ENCODE measurements around the gene OSTM1.

Gene OSTM1

GRCh38 chr6:108097882-108098281 is 23.3 kb upstream of the OSTM1 start:
- no peak overlapping the region for H2BK5ac ChIP-seq (ENCODE audit: low read depth, low read length, poor library complexity)
- H3K9ac ChIP-seq (ENCODE audit: low read length), result no peak overlapping the region
- H3K79me2 ChIP-seq (ENCODE audit: control insufficient read depth, insufficient read depth, low read length, poor library complexity), result no peaks in the 10 kb centered on the region
- no peak overlapping the region for H2BK12ac ChIP-seq (ENCODE audit: low read length)
- H3K4me2 ChIP-seq (ENCODE audit: low read length), result no peak overlapping the region
- no peaks in the 10 kb centered on the region for H3K9me3 ChIP-seq (ENCODE audit: insufficient read depth, low read depth, low read length)
- no peak overlapping the region for H3K4ac ChIP-seq (ENCODE audit: low read depth, low read length)
- no peaks in the 10 kb centered on the region for H3K36me3 ChIP-seq (ENCODE audit: control insufficient read depth in 1 of 2, insufficient read depth in 2 of 2, low read length in 2 of 2)
- DNase-seq, result no peak
- H3K23ac ChIP-seq (ENCODE audit: low read length), result no peak overlapping the region
- H2AK5ac ChIP-seq (ENCODE audit: low read length), result no peak overlapping the region
- H4K12ac ChIP-seq (ENCODE audit: low read depth, low read length), result no peak overlapping the region
- no peak overlapping the region for H2BK120ac ChIP-seq (ENCODE audit: insufficient read depth, low read length, poor library complexity)
- H3K27me3 ChIP-seq (ENCODE audit: insufficient read depth, low read length), result no peaks in the 10 kb centered on the region
- WGBS (ENCODE audit: extremely low coverage, insufficient coverage, insufficient read length), result no CpG with 5 or more reads among the region's 1 CpG
- H3K79me1 ChIP-seq (ENCODE audit: low read length), result no peaks in the 10 kb centered on the region
- no peak overlapping the region for H4K91ac ChIP-seq (ENCODE audit: low read depth, low read length)
- no peak overlapping the region for H3K18ac ChIP-seq (ENCODE audit: low read length)
- H2AFZ ChIP-seq (ENCODE audit: insufficient read depth, low read length, poor library complexity), result no peak overlapping the region
- no peak overlapping the region for H4K8ac ChIP-seq (ENCODE audit: low read depth, low read length)
- no peaks in the 10 kb centered on the region for H3K4me1 ChIP-seq (ENCODE audit: control insufficient read depth in 1 of 2, insufficient read depth in 2 of 2, low read length in 2 of 2)
- H3K27ac ChIP-seq (ENCODE audit: low read depth, low read length), result no peak overlapping the region
- no peak overlapping the region for H3K14ac ChIP-seq (ENCODE audit: low read length)
- H3K4me3 ChIP-seq (ENCODE audit: low read depth, low read length), result no peak overlapping the region

- H4K12ac ChIP-seq (ENCODE audit: low read depth, low read length), result no peak overlapping the region
- no peak overlapping the region for H3K4ac ChIP-seq (ENCODE audit: low read depth, low read length)
- no peak overlapping the region for H2BK5ac ChIP-seq (ENCODE audit: low read depth, low read length, poor library complexity)
Observed at GRCh38 chr6:108093781-108094300, 19.3 kb upstream of the OSTM1 start.

GRCh38 chr6:108091288-108091687 is 16.7 kb upstream of the OSTM1 start:
- Histone ChIP-seq H3K79me2 (ENCODE audit: control insufficient read depth, insufficient read depth, low read length, poor library complexity) (no peaks in the 10 kb centered on the region), H3K4ac (ENCODE audit: low read depth, low read length) (no peak overlapping the region), H3K27me3 (ENCODE audit: insufficient read depth, low read length) (no peaks in the 10 kb centered on the region), H3K18ac (ENCODE audit: low read length) (no peak overlapping the region), H3K9me3 (ENCODE audit: insufficient read depth, low read depth, low read length) (no peaks in the 10 kb centered on the region), H2AK5ac (ENCODE audit: low read length) (no peak overlapping the region), H3K14ac (ENCODE audit: low read length) (no peak overlapping the region), H2BK5ac (ENCODE audit: low read depth, low read length, poor library complexity) (no peak overlapping the region), H4K91ac (ENCODE audit: low read depth, low read length) (no peak overlapping the region), H3K4me3 (ENCODE audit: low read depth, low read length) (no peak overlapping the region), H3K36me3 (ENCODE audit: control insufficient read depth in 1 of 2, insufficient read depth in 2 of 2, low read length in 2 of 2) (no peaks in the 10 kb centered on the region), H3K79me1 (ENCODE audit: low read length) (no peaks in the 10 kb centered on the region), H3K4me2 (ENCODE audit: low read length) (no peak overlapping the region), H4K8ac (ENCODE audit: low read depth, low read length) (no peak overlapping the region), H2BK12ac (ENCODE audit: low read length) (no peak overlapping the region), H3K27ac (ENCODE audit: low read depth, low read length) (no peak overlapping the region), H3K9ac (ENCODE audit: low read length) (no peak overlapping the region), H2BK120ac (ENCODE audit: insufficient read depth, low read length, poor library complexity) (no peak overlapping the region), H3K4me1 (ENCODE audit: control insufficient read depth in 1 of 2, insufficient read depth in 2 of 2, low read length in 2 of 2) (no peaks in the 10 kb centered on the region), H2AFZ (ENCODE audit: insufficient read depth, low read length, poor library complexity) (no peak overlapping the region), H4K12ac (ENCODE audit: low read depth, low read length) (no peak overlapping the region), H3K23ac (ENCODE audit: low read length) (no peak overlapping the region)
- no peak for DNase-seq

More at GRCh38 chr6:108093781-108094300, 19.3 kb upstream of the OSTM1 start:
- no peak overlapping the region for H3K4me2 ChIP-seq (ENCODE audit: low read length)
- H3K4me1 ChIP-seq (ENCODE audit: control insufficient read depth in 1 of 2, insufficient read depth in 2 of 2, low read length in 2 of 2), result no peaks in the 10 kb centered on the region
- no peak overlapping the region for H4K8ac ChIP-seq (ENCODE audit: low read depth, low read length)
- no peaks in the 10 kb centered on the region for H3K79me1 ChIP-seq (ENCODE audit: low read length)
- no peak overlapping the region for H3K14ac ChIP-seq (ENCODE audit: low read length)
- no peaks in the 10 kb centered on the region for H3K27me3 ChIP-seq (ENCODE audit: insufficient read depth, low read length)
- H2AK5ac ChIP-seq (ENCODE audit: low read length), result no peak overlapping the region
- H3K27ac ChIP-seq (ENCODE audit: low read depth, low read length), result no peak overlapping the region
- H3K23ac ChIP-seq (ENCODE audit: low read length), result no peak overlapping the region
- no peak overlapping the region for H2AFZ ChIP-seq (ENCODE audit: insufficient read depth, low read length, poor library complexity)
- WGBS (ENCODE audit: extremely low coverage, insufficient coverage, insufficient read length), result no CpG with 5 or more reads among the region's 4 CpGs
- H4K91ac ChIP-seq (ENCODE audit: low read depth, low read length), result no peak overlapping the region
- no peaks in the 10 kb centered on the region for H3K36me3 ChIP-seq (ENCODE audit: control insufficient read depth in 1 of 2, insufficient read depth in 2 of 2, low read length in 2 of 2)
- H3K9ac ChIP-seq (ENCODE audit: low read length), result no peak overlapping the region
- no peak overlapping the region for H2BK120ac ChIP-seq (ENCODE audit: insufficient read depth, low read length, poor library complexity)
- peak in 1 of 2 donors; percentile 62 for DNase-seq
- no peak overlapping the region for H3K18ac ChIP-seq (ENCODE audit: low read length)
- no peaks in the 10 kb centered on the region for H3K79me2 ChIP-seq (ENCODE audit: control insufficient read depth, insufficient read depth, low read length, poor library complexity)
- no peak overlapping the region for H3K4me3 ChIP-seq (ENCODE audit: low read depth, low read length)
- no peak overlapping the region for H2BK12ac ChIP-seq (ENCODE audit: low read length)
- H3K9me3 ChIP-seq (ENCODE audit: insufficient read depth, low read depth, low read length), result no peaks in the 10 kb centered on the region

GRCh38 chr6:108083349-108083748 is 8.8 kb upstream of the OSTM1 start:
- H3K27me3 ChIP-seq (ENCODE audit: insufficient read depth, low read length), result no peaks in the 10 kb centered on the region
- H2AK5ac ChIP-seq (ENCODE audit: low read length), result no peak overlapping the region
- H4K91ac ChIP-seq (ENCODE audit: low read depth, low read length), result no peak overlapping the region
- no peak overlapping the region for H3K14ac ChIP-seq (ENCODE audit: low read length)
- DNase-seq, result peak in 1 of 2 donors; percentile 35
- no peaks in the 10 kb centered on the region for H3K36me3 ChIP-seq (ENCODE audit: control insufficient read depth in 1 of 2, insufficient read depth in 2 of 2, low read length in 2 of 2)
- no peak overlapping the region for H3K18ac ChIP-seq (ENCODE audit: low read length)
- H2AFZ ChIP-seq (ENCODE audit: insufficient read depth, low read length, poor library complexity), result no peak overlapping the region
- H4K12ac ChIP-seq (ENCODE audit: low read depth, low read length), result no peak overlapping the region
- no peak overlapping the region for H2BK120ac ChIP-seq (ENCODE audit: insufficient read depth, low read length, poor library complexity)
- H3K4me2 ChIP-seq (ENCODE audit: low read length), result no peak overlapping the region
- H3K4me1 ChIP-seq (ENCODE audit: control insufficient read depth in 1 of 2, insufficient read depth in 2 of 2, low read length in 2 of 2), result peaks cover 16 to 20% of the 10 kb centered on the region in 2 experiments
- H2BK12ac ChIP-seq (ENCODE audit: low read length), result no peak overlapping the region
- no peak overlapping the region for H4K8ac ChIP-seq (ENCODE audit: low read depth, low read length)
- no peak overlapping the region for H2BK5ac ChIP-seq (ENCODE audit: low read depth, low read length, poor library complexity)
- H3K79me2 ChIP-seq (ENCODE audit: control insufficient read depth, insufficient read depth, low read length, poor library complexity), result peaks cover 2% of the 10 kb centered on the region
- no peak overlapping the region for H3K23ac ChIP-seq (ENCODE audit: low read length)
- peaks cover 6% of the 10 kb centered on the region for H3K79me1 ChIP-seq (ENCODE audit: low read length)
- H3K4ac ChIP-seq (ENCODE audit: low read depth, low read length), result no peak overlapping the region
- WGBS (ENCODE audit: extremely low coverage, insufficient coverage, insufficient read length), result no CpG with 5 or more reads among the region's 5 CpGs
- peaks cover 2% of the 10 kb centered on the region for H3K9me3 ChIP-seq (ENCODE audit: insufficient read depth, low read depth, low read length)
- no peak overlapping the region for H3K27ac ChIP-seq (ENCODE audit: low read depth, low read length)
- no peak overlapping the region for H3K4me3 ChIP-seq (ENCODE audit: low read depth, low read length)
- H3K9ac ChIP-seq (ENCODE audit: low read length), result no peak overlapping the region
